ENCODE data around the gene SHC3. TPM values are rescaled to one million over a fixed set of nuclear protein-coding genes. Genes with fewer than 3 reads are reported as not detected.

The SHC3 gene
- total and polyA plus RNA-seq, 12 donors = 0.15 to 0.71 (median 0.33) TPM

GRCh38 chr9:88995627-88996026, 183.0 kb downstream of the SHC3 start:
- intact Hi-C loops (cut with DNase I) = loop anchor here in 8 of 10 donors (2.0 to 10.0 kb wide), 10 partner anchors 121 to 399 kb away; no protein-coding TSS in a partner anchor
- peak overlapping the region in 4 of 10 donors; percentile 75 to 92 (median 78) for H3K4me3 ChIP-seq
- H3K27me3 ChIP-seq = peaks cover 0 to 26% (median 4%) of the 10 kb centered on the region in 7 donors
- no peak for DNase-seq
- WGBS, 2 donors = 89 to 94% methylated on average over 6 of the region's 6 CpGs
- no peak for ATAC-seq
- no peak for TF ChIP-seq CTCF (IDR thresholded peaks at IDR 0.05)
- H3K9me3 ChIP-seq = no peaks in the 10 kb centered on the region
- H3K36me3 ChIP-seq = peaks cover 0 to 20% (median 0%) of the 10 kb centered on the region in 9 donors
- H3K4me1 ChIP-seq = peaks cover 14 to 70% (median 64%) of the 10 kb centered on the region in 9 donors
- H3K27ac ChIP-seq = peak overlapping the region in 2 of 10 donors; percentile 4 to 83

GRCh38 chr9:88995200-88995577, 183.4 kb downstream of the SHC3 start:
- DNase-seq (no peak), ATAC-seq (no peak)
- peaks cover 14 to 68% (median 60%) of the 10 kb centered on the region in 9 donors for H3K4me1 ChIP-seq
- TF ChIP-seq CTCF (IDR thresholded peaks at IDR 0.05) = no peak
- intact Hi-C loops (cut with DNase I) = loop anchor here in 8 of 10 donors (2.0 to 10.0 kb wide), 10 partner anchors 120 to 398 kb away; no protein-coding TSS in a partner anchor
- peak overlapping the region in 5 of 10 donors; percentile 64 to 92 (median 75) for H3K4me3 ChIP-seq
- peaks cover 0 to 20% (median 0%) of the 10 kb centered on the region in 9 donors for H3K36me3 ChIP-seq
- no peaks in the 10 kb centered on the region for H3K9me3 ChIP-seq
- peak overlapping the region in 3 of 10 donors; percentile 4 to 83 (median 6) for H3K27ac ChIP-seq
- WGBS, 2 donors = 61 to 74% methylated on average over 6 of the region's 6 CpGs
- peaks cover 0 to 29% (median 4%) of the 10 kb centered on the region in 7 donors for H3K27me3 ChIP-seq

- Histone ChIP-seq H3K27me3 (peaks cover 0 to 34% (median 4%) of the 10 kb centered on the region in 7 donors), H3K4me1 (peaks cover 12 to 72% (median 59%) of the 10 kb centered on the region in 9 donors), H3K9me3 (no peaks in the 10 kb centered on the region), H3K4me3 (peak overlapping the region in 9 of 10 donors; percentile 14 to 92 (median 77)), H3K27ac (peak overlapping the region in 2 of 10 donors; percentile 16 to 83), H3K36me3 (peaks cover 0 to 20% (median 0%) of the 10 kb centered on the region in 9 donors)
- WGBS, 2 donors = 65 to 69% methylated on average over 9 of the region's 9 CpGs
- ATAC-seq = no peak
- no peak for TF ChIP-seq CTCF (IDR thresholded peaks at IDR 0.05)
- intact Hi-C loops (cut with DNase I) = loop anchor here in 9 of 10 donors (2.0 to 10.0 kb wide), 13 partner anchors 42 to 398 kb away; no protein-coding TSS in a partner anchor
- no peak for DNase-seq
Observed at GRCh38 chr9:88994469-88995199, 184.0 kb downstream of the SHC3 start.

GRCh38 chr9:88993871-88994460, 184.7 kb downstream of the SHC3 start:
- peak overlapping the region in 2 of 10 donors; percentile 16 to 83 for H3K27ac ChIP-seq
- no peak for DNase-seq

More at GRCh38 chr9:88993871-88994460, 184.7 kb downstream of the SHC3 start:
- TF ChIP-seq CTCF (IDR thresholded peaks at IDR 0.05) = no peak
- Histone ChIP-seq H3K27me3 (peaks cover 0 to 37% (median 4%) of the 10 kb centered on the region in 7 donors), H3K4me1 (peaks cover 12 to 72% (median 54%) of the 10 kb centered on the region in 9 donors), H3K36me3 (peaks cover 0 to 20% (median 0%) of the 10 kb centered on the region in 9 donors), H3K9me3 (no peaks in the 10 kb centered on the region), H3K4me3 (peak overlapping the region in 9 of 10 donors; percentile 14 to 92 (median 77))
- no peak for ATAC-seq
- 88 to 89% methylated on average over 14 of the region's 14 CpGs for WGBS, 2 donors
- intact Hi-C loops (cut with DNase I) = loop anchor here in 9 of 10 donors (2.0 to 10.0 kb wide), 12 partner anchors 42 to 397 kb away; no protein-coding TSS in a partner anchor
